H9 (cell line): ENCODE results near the gene PRPF6. TPM values are rescaled to one million over a fixed set of nuclear protein-coding genes. Genes with fewer than 3 reads are reported as not detected.

ENCODE experiments used
- DNase-seq: peaks from one replicate; pipeline ENCODE4 v3.0.0-alpha.2; 2017
- H2AFZ ChIP-seq: one replicate; pipeline ENCODE4 v1.6.1; 2013; ENCODE audit warnings: mild to moderate bottlenecking, low read length, control low read depth, moderate library complexity
- H2AK5ac ChIP-seq: 2 replicates; pipeline ENCODE4 v1.6.1; 2013; ENCODE audit warnings: low read length, control low read depth, mixed read lengths; ENCODE audit not compliant: insufficient read length
- H2BK120ac ChIP-seq: one replicate; pipeline ENCODE4 v1.6.1; 2013; ENCODE audit warnings: low read depth, mild to moderate bottlenecking, low read length, control low read depth, inconsistent platforms; ENCODE audit not compliant: poor library complexity, severe bottlenecking
- H2BK12ac ChIP-seq: 2 replicates; pipeline ENCODE4 v1.6.1; 2013; ENCODE audit warnings: low read length, control low read depth, mixed read lengths, low read depth; ENCODE audit not compliant: insufficient read length
- H2BK15ac ChIP-seq: 2 replicates; pipeline ENCODE4 v1.6.1; 2013; ENCODE audit warnings: low read depth, low read length, control low read depth
- H2BK20ac ChIP-seq: one replicate; pipeline ENCODE4 v1.6.1; 2013; ENCODE audit warnings: low read depth, mild to moderate bottlenecking, low read length, control low read depth, inconsistent platforms; ENCODE audit not compliant: poor library complexity, severe bottlenecking
- H2BK5ac ChIP-seq: 2 replicates; pipeline ENCODE4 v1.6.1; 2013; ENCODE audit warnings: low read length, control low read depth, mixed read lengths; ENCODE audit not compliant: insufficient read length
- H3K14ac ChIP-seq: 2 replicates; pipeline ENCODE4 v1.6.1; 2013; ENCODE audit warnings: low read length, control low read depth; ENCODE audit not compliant: insufficient read depth
- H3K18ac ChIP-seq: 2 replicates; pipeline ENCODE4 v1.6.1; 2013; ENCODE audit warnings: low read depth, mild to moderate bottlenecking, mixed read lengths, low read length, control low read depth; ENCODE audit not compliant: insufficient read length
- H3K23ac ChIP-seq: 2 replicates; pipeline ENCODE4 v1.6.1; 2013; ENCODE audit warnings: low read length, control low read depth, mixed read lengths, low read depth; ENCODE audit not compliant: insufficient read length
- H3K23me2 ChIP-seq: 2 replicates; pipeline ENCODE4 v1.6.1; 2013; ENCODE audit warnings: low read depth, mild to moderate bottlenecking, mixed read lengths, low read length, control low read depth; ENCODE audit not compliant: insufficient read length, poor library complexity, severe bottlenecking
- H3K27ac ChIP-seq: 2 replicates; pipeline ENCODE4 v1.5.1; 2013; ENCODE audit warnings: low read length, control low read depth, mixed read lengths, low read depth; ENCODE audit not compliant: insufficient read length
- H3K27me3 ChIP-seq: 2 replicates; pipeline ENCODE4 v1.6.1; 2013; ENCODE audit warnings: low read length, control low read depth, inconsistent platforms; ENCODE audit not compliant: insufficient read depth
- H3K4ac ChIP-seq: 2 replicates; pipeline ENCODE4 v1.6.1; 2013; ENCODE audit warnings: low read depth, mild to moderate bottlenecking, control low read depth, inconsistent platforms, low read length, moderate library complexity
- H3K4me1 ChIP-seq: 2 replicates; pipeline ENCODE4 v1.6.1; 2013; ENCODE audit warnings: low read length, control low read depth, inconsistent platforms; ENCODE audit not compliant: insufficient read depth
- H3K4me2 ChIP-seq: 2 replicates; pipeline ENCODE4 v1.6.1; 2013; ENCODE audit warnings: low read length, control low read depth, mixed read lengths; ENCODE audit not compliant: insufficient read length, insufficient read depth
- H3K56ac ChIP-seq: 2 replicates; pipeline ENCODE4 v1.6.1; 2013; ENCODE audit warnings: low read depth, mild to moderate bottlenecking, mixed read lengths, low read length, control low read depth; ENCODE audit not compliant: insufficient read length
- H3K79me1 ChIP-seq: 2 replicates; pipeline ENCODE4 v1.6.1; 2013; ENCODE audit warnings: low read depth, mild to moderate bottlenecking, moderate library complexity, low read length, control low read depth, inconsistent platforms; ENCODE audit not compliant: insufficient read depth, poor library complexity, severe bottlenecking
- H3K79me2 ChIP-seq: 2 replicates; pipeline ENCODE4 v1.6.1; 2013; ENCODE audit warnings: low read length, control low read depth, inconsistent platforms; ENCODE audit not compliant: insufficient read depth
- H3K9ac ChIP-seq: 2 replicates; pipeline ENCODE4 v1.6.1; 2013; ENCODE audit warnings: low read length, control low read depth, mixed read lengths; ENCODE audit not compliant: insufficient read length; ENCODE audit errors: extremely low read depth
- H3K9me3 ChIP-seq: one replicate; pipeline ENCODE4 v1.6.1; 2013; ENCODE audit warnings: low read depth, low read length, inconsistent platforms; ENCODE audit not compliant: control insufficient read depth
- H3T11ph ChIP-seq: one replicate; pipeline ENCODE4 v1.6.1; 2013; ENCODE audit warnings: mild to moderate bottlenecking, low read length, control low read depth, inconsistent platforms
- H4K20me1 ChIP-seq: one replicate; pipeline ENCODE4 v1.6.1; 2013; ENCODE audit not compliant: control insufficient read depth, insufficient read length, insufficient read depth
- H4K5ac ChIP-seq: 2 replicates; pipeline ENCODE4 v1.6.1; 2013; ENCODE audit warnings: low read depth, mild to moderate bottlenecking, mixed read lengths, low read length, control low read depth; ENCODE audit not compliant: insufficient read length
- H4K8ac ChIP-seq: replicated peaks from 2 replicates; pipeline ENCODE4 v1.6.1; 2013; ENCODE audit warnings: low read length, control low read depth, mixed read lengths, low read depth; ENCODE audit not compliant: insufficient read length
- H4K91ac ChIP-seq: 2 replicates; pipeline ENCODE4 v1.6.1; 2013; ENCODE audit warnings: low read depth, mild to moderate bottlenecking, moderate library complexity, mixed read lengths, low read length, control low read depth; ENCODE audit not compliant: insufficient read length
- H3K27ac Mint-ChIP-seq, 3 experiments: 2 replicates in 2 of 3; 3 replicates in 1 of 3; pipeline ENCODE4 v1.8.0; 2020 to 2021; ENCODE audit warnings: mixed read lengths in 3 of 3, mild to moderate bottlenecking in 1 of 3, moderate library complexity in 1 of 3
- H3K27me3 Mint-ChIP-seq: 2 replicates; pipeline ENCODE4 v1.8.0; 2021; ENCODE audit warnings: low read depth, mild to moderate bottlenecking, moderate library complexity, mixed read lengths
- H3K36me3 Mint-ChIP-seq, 3 experiments: 2 replicates in 2 of 3; 3 replicates in 1 of 3; pipeline ENCODE4 v1.8.0; 2020 to 2021; ENCODE audit warnings: low read depth in 3 of 3, mixed read lengths in 3 of 3; ENCODE audit not compliant: insufficient read depth in 1 of 3
- H3K4me1 Mint-ChIP-seq, 2 experiments: 2 replicates each; pipeline ENCODE4 v1.8.0; 2020; ENCODE audit warnings: mixed read lengths in 2 of 2
- H3K4me3 Mint-ChIP-seq, 2 experiments: 2 replicates in 1 of 2; 3 replicates in 1 of 2; pipeline ENCODE4 v1.8.0; 2020 to 2021; ENCODE audit warnings: mild to moderate bottlenecking in 2 of 2, mixed read lengths in 2 of 2, moderate library complexity in 1 of 2
- H3K9me3 Mint-ChIP-seq, 2 experiments: 2 replicates in 1 of 2; 3 replicates in 1 of 2; pipeline ENCODE4 v1.8.0; 2020; ENCODE audit warnings: mild to moderate bottlenecking in 2 of 2, mixed read lengths in 2 of 2, moderate library complexity in 1 of 2
- WGBS: extraction: QIAGEN DNeasy Blood & Tissue Kit; methylation state at CpG from one replicate; pipeline ENCODE4 v1.1.7; 2013; ENCODE audit warnings: missing lambda C conversion rate, low lambda C conversion rate, mixed read lengths; ENCODE audit not compliant: insufficient read length; ENCODE audit errors: extremely low coverage; 5-methylcytosine and 5-hydroxymethylcytosine counted together
- total RNA-seq: library from RNA; stranded (reverse); gene quantifications from 2 replicates; pipeline ENCODE4 v1.2.1, GENCODE V29; 2021
- TF ChIP-seq, protein P1 (sequence below): fragments of 200-600 bp; sonication (generic); conservative IDR thresholded peaks from 3 replicates; pipeline ENCODE4 v1.8.0; 2021; ENCODE audit warnings: antibody characterized with exemption, mild to moderate bottlenecking

Gene PRPF6
- total RNA-seq, 1 experiment from 2014 or later = 87.9 TPM

DNA sequence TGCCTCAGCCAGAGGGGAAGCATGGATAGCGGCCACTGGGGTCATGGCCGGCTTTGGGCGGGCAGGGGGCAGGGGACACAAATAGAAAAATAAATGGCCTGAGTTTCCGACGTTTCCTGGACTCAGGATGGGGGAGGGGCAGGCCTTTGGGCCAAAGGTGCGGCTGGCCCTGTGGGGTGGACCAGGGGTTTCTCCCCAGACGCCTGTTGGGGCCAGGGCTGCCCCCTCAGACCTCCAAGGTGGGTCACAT lies 75.6 kb downstream of the PRPF6 start:
- Mint-ChIP-seq H3K9me3 (no peaks in the 10 kb centered on the region; a peak in 1 of 5 replicates), H3K27ac (no peak overlapping the region), H3K4me1 (peaks cover 21 to 30% of the 10 kb centered on the region in 2 experiments), H3K27me3 (peaks cover 20% of the 10 kb centered on the region), H3K36me3 (no peaks in the 10 kb centered on the region; a peak in 1 of 7 replicates), H3K4me3 (no peak overlapping the region)
- no peaks in the 10 kb centered on the region for H3K27me3 ChIP-seq
- H2AFZ ChIP-seq = no peak overlapping the region
- no peaks in the 10 kb centered on the region for H4K20me1 ChIP-seq
- no peaks in the 10 kb centered on the region for H3K79me1 ChIP-seq
- no peak overlapping the region for H3K9ac ChIP-seq
- no peak overlapping the region for H2BK120ac ChIP-seq
- no peaks in the 10 kb centered on the region for H3K4me1 ChIP-seq
- no peak overlapping the region for H2AK5ac ChIP-seq
- H3K79me2 ChIP-seq = no peaks in the 10 kb centered on the region
- DNase-seq = no peak
- no peak overlapping the region for H3T11ph ChIP-seq
- no CpG with 5 or more reads among the region's 7 CpGs for WGBS
- no peak overlapping the region for H2BK12ac ChIP-seq
- no peaks in the 10 kb centered on the region for H3K9me3 ChIP-seq
- H3K4me2 ChIP-seq = no peak overlapping the region
- TF ChIP-seq, protein P1, sequence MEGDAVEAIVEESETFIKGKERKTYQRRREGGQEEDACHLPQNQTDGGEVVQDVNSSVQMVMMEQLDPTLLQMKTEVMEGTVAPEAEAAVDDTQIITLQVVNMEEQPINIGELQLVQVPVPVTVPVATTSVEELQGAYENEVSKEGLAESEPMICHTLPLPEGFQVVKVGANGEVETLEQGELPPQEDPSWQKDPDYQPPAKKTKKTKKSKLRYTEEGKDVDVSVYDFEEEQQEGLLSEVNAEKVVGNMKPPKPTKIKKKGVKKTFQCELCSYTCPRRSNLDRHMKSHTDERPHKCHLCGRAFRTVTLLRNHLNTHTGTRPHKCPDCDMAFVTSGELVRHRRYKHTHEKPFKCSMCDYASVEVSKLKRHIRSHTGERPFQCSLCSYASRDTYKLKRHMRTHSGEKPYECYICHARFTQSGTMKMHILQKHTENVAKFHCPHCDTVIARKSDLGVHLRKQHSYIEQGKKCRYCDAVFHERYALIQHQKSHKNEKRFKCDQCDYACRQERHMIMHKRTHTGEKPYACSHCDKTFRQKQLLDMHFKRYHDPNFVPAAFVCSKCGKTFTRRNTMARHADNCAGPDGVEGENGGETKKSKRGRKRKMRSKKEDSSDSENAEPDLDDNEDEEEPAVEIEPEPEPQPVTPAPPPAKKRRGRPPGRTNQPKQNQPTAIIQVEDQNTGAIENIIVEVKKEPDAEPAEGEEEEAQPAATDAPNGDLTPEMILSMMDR = no peak
- H2BK15ac ChIP-seq = no peak overlapping the region
- no peak overlapping the region for H3K27ac ChIP-seq
- H3K23me2 ChIP-seq = no peaks in the 10 kb centered on the region
- no peak overlapping the region for H4K5ac ChIP-seq
- no peak overlapping the region for H2BK5ac ChIP-seq
- H3K14ac ChIP-seq = no peak overlapping the region
- H2BK20ac ChIP-seq = no peak overlapping the region
- H3K56ac ChIP-seq = no peak overlapping the region
- no peak overlapping the region for H4K91ac ChIP-seq
- H3K23ac ChIP-seq = no peak overlapping the region
- H3K4ac ChIP-seq = no peak overlapping the region
- H3K18ac ChIP-seq = no peak overlapping the region
- no peak overlapping the region for H4K8ac ChIP-seq
